Liver (tissue), 9 donors: ENCODE results near the gene ABCC5. TPM values are rescaled to one million over a fixed set of nuclear protein-coding genes. Genes with fewer than 3 reads are reported as not detected.

Source experiments
- DNase-seq: peaks from one replicate; pipeline ENCODE4 v3.0.0-alpha.2; 2017; ENCODE audit warnings: low spot score
- H3K27ac ChIP-seq, 2 donors: one replicate each; pipeline ENCODE4 v1.7.0; 2013; ENCODE audit warnings: inconsistent platforms in 2 of 2, low read length in 2 of 2, control low read depth in 1 of 2, low read depth in 1 of 2, mild to moderate bottlenecking in 1 of 2
- H3K27me3 ChIP-seq, 4 donors: one replicate each; pipeline versions ENCODE4 v1.6.1 to v1.7.0; 2013; ENCODE audit warnings: low read length in 3 of 4, inconsistent platforms in 1 of 4, mild to moderate bottlenecking in 1 of 4, moderate library complexity in 1 of 4; ENCODE audit not compliant: control insufficient read depth in 4 of 4, insufficient read depth in 4 of 4
- H3K36me3 ChIP-seq, 4 donors: one replicate each; pipeline versions ENCODE4 v1.6.1 to v1.7.0; 2013; ENCODE audit warnings: low read length in 3 of 4, mild to moderate bottlenecking in 3 of 4, low read depth in 1 of 4, moderate library complexity in 1 of 4; ENCODE audit not compliant: control insufficient read depth in 4 of 4, insufficient read depth in 3 of 4
- H3K4me1 ChIP-seq, 4 donors: one replicate each; pipeline versions ENCODE4 v1.6.1 to v1.7.0; 2013; ENCODE audit warnings: low read length in 3 of 4, mild to moderate bottlenecking in 3 of 4, moderate library complexity in 1 of 4; ENCODE audit not compliant: control insufficient read depth in 4 of 4, insufficient read depth in 4 of 4
- H3K4me3 ChIP-seq, 3 donors: one replicate each; pipeline versions ENCODE4 v1.6.1 to v1.7.0; 2013; ENCODE audit warnings: low read length in 3 of 3, control low read depth in 1 of 3, low read depth in 1 of 3, mild to moderate bottlenecking in 1 of 3
- H3K9ac ChIP-seq, 2 donors: one replicate each; pipeline ENCODE4 v1.7.0; 2013; ENCODE audit warnings: low read length in 2 of 2, mild to moderate bottlenecking in 2 of 2, moderate library complexity in 2 of 2, control low read depth in 1 of 2, low read depth in 1 of 2
- H3K9me3 ChIP-seq, 4 donors: one replicate each; pipeline versions ENCODE4 v1.6.1 to v1.7.0; 2013; ENCODE audit warnings: low read length in 3 of 4; ENCODE audit not compliant: control insufficient read depth in 4 of 4
- FOXA1 ChIP-seq: IDR thresholded peaks from 2 replicates; pipeline ENCODE4 v1.6.1; 2016; ENCODE audit warnings: antibody characterized with exemption
- FOXA2 ChIP-seq: IDR thresholded peaks from 2 replicates; pipeline ENCODE4 v1.6.1; 2016; ENCODE audit warnings: antibody characterized with exemption
- GABPA ChIP-seq, 2 donors: IDR thresholded peaks in 1 of 2; conservative IDR thresholded peaks in 1 of 2; 2 replicates each; pipeline ENCODE4 v1.6.1; 2016; ENCODE audit warnings: antibody characterized with exemption in 2 of 2, mild to moderate bottlenecking in 1 of 2, moderate library complexity in 1 of 2
- HNF4A ChIP-seq, 2 donors: conservative IDR thresholded peaks; 2 replicates each; pipeline ENCODE4 v1.6.1; 2016; ENCODE audit warnings: antibody characterized with exemption in 2 of 2, mild to moderate bottlenecking in 2 of 2
- HNF4G ChIP-seq: IDR thresholded peaks from 2 replicates; pipeline ENCODE4 v1.6.1; 2016; ENCODE audit warnings: antibody characterized with exemption
- NR2F2 ChIP-seq: IDR thresholded peaks from 2 replicates; pipeline ENCODE4 v1.6.1; 2016; ENCODE audit warnings: antibody characterized with exemption
- RAD21 ChIP-seq, 2 donors: IDR thresholded peaks; 2 replicates each; pipeline ENCODE4 v1.6.1; 2016; ENCODE audit warnings: antibody characterized with exemption in 2 of 2, mild to moderate bottlenecking in 2 of 2
- REST ChIP-seq: IDR thresholded peaks from 2 replicates; pipeline ENCODE4 v1.6.1; 2016; ENCODE audit warnings: antibody characterized with exemption, mild to moderate bottlenecking
- SP1 ChIP-seq: IDR thresholded peaks from 2 replicates; pipeline ENCODE4 v1.6.1; 2018; ENCODE audit warnings: antibody characterized with exemption, mild to moderate bottlenecking
- TAF1 ChIP-seq: conservative IDR thresholded peaks from 2 replicates; pipeline ENCODE4 v1.6.1; 2016; ENCODE audit warnings: antibody characterized with exemption, mild to moderate bottlenecking
- YY1 ChIP-seq: IDR thresholded peaks from 2 replicates; pipeline ENCODE4 v1.6.1; 2016; ENCODE audit warnings: antibody characterized with exemption, mild to moderate bottlenecking
- ZBTB33 ChIP-seq: IDR thresholded peaks from 2 replicates; pipeline ENCODE4 v1.6.1; 2016; ENCODE audit warnings: antibody characterized with exemption
- WGBS: extraction: QIAGEN DNeasy Blood & Tissue Kit; methylation state at CpG from one replicate; pipeline ENCODE4 v1.1.7; 2013; 5-methylcytosine and 5-hydroxymethylcytosine counted together
- polyA plus RNA-seq, 2 donors: library from polyadenylated mRNA; stranded (reverse) in 1 of 2; unstranded in 1 of 2; fragments of 200-250 nt in 1 of 2; fragments of >200 nt in 1 of 2; fragmentation: Nextera tagmentation in 1 of 2; extraction: Ambion mirVana in 1 of 2; gene quantifications; one replicate each; pipeline versions ENCODE4 v1.2.1 to v1.2.3, GENCODE V29; 2013 to 2015
- total RNA-seq, 2 donors: library from RNA; depleted of rRNA; stranded (reverse); fragments of >200 nt; gene quantifications; one replicate each; pipeline ENCODE4 v1.2.3, GENCODE V29; 2014
- donor health status: healthy.
- donor health status: healthy.
- donor health status: healthy.
- donor health status: healthy.
- donor health status: healthy.

Gene ABCC5
- total and polyA plus RNA-seq, 4 donors: 2.8 to 35.7 (median 8.1) TPM

- 2% methylated on average over 9 of the region's 9 CpGs for WGBS
- H3K27ac ChIP-seq: peak overlapping the region; percentile 70 to 74
- no peaks in the 10 kb centered on the region for H3K27me3 ChIP-seq
- H3K36me3 ChIP-seq: no peaks in the 10 kb centered on the region
- H3K9ac ChIP-seq: peak overlapping the region; percentile 42 to 87
- no peak for DNase-seq
- H3K4me3 ChIP-seq: peak overlapping the region; percentile 69 to 95 (median 73)
- TF ChIP-seq REST (no peak), YY1 (no peak), RAD21 (IDR thresholded peaks at IDR 0.05) (no peak), GABPA (IDR thresholded peaks at IDR 0.05 in 1 of 2, conservative IDR thresholded peaks at IDR 0.05 in 1 of 2) (no peak), HNF4G (no peak), ZBTB33 (no peak), NR2F2 (no peak), FOXA1 (no peak), FOXA2 (no peak), TAF1 (no peak), SP1 (no peak), HNF4A (conservative IDR thresholded peaks at IDR 0.05) (no peak)
- peaks cover 2 to 24% (median 19%) of the 10 kb centered on the region in 4 donors for H3K4me1 ChIP-seq
- no peaks in the 10 kb centered on the region for H3K9me3 ChIP-seq
These were observed 133.6 kb downstream of the ABCC5 start for GRCh38 chr3:183884097-183884426.

GRCh38 chr3:183883291-183884096 lies 134.2 kb downstream of the ABCC5 start:
- no peaks in the 10 kb centered on the region for H3K9me3 ChIP-seq
- WGBS: 54% methylated on average over 16 of the region's 16 CpGs
- no peaks in the 10 kb centered on the region for H3K36me3 ChIP-seq
- TF ChIP-seq ZBTB33: no peak
- no peak for TF ChIP-seq HNF4G
- TF ChIP-seq GABPA (IDR thresholded peaks at IDR 0.05 in 1 of 2, conservative IDR thresholded peaks at IDR 0.05 in 1 of 2): no peak
- no peak for DNase-seq
- H3K27ac ChIP-seq: no peak overlapping the region
- peak overlapping the region; percentile 42 to 87 for H3K9ac ChIP-seq
- no peaks in the 10 kb centered on the region for H3K27me3 ChIP-seq
- peak overlapping the region; percentile 15 to 73 (median 69) for H3K4me3 ChIP-seq
- peaks cover 2 to 24% (median 19%) of the 10 kb centered on the region in 4 donors for H3K4me1 ChIP-seq
